Liver (tissue), 9 donors: Measurements from ENCODE around the gene SHC1. TPM values are rescaled to one million over a fixed set of nuclear protein-coding genes. Genes with fewer than 3 reads are reported as not detected.

ENCODE experiments used
- DNase-seq: peaks from one replicate; pipeline ENCODE4 v3.0.0-alpha.2; 2017; ENCODE audit warnings: low spot score
- H3K27ac ChIP-seq, 2 donors: one replicate each; pipeline ENCODE4 v1.7.0; 2013; ENCODE audit warnings: inconsistent platforms in 2 of 2, low read length in 2 of 2, control low read depth in 1 of 2, low read depth in 1 of 2, mild to moderate bottlenecking in 1 of 2
- H3K27me3 ChIP-seq, 4 donors: one replicate each; pipeline versions ENCODE4 v1.6.1 to v1.7.0; 2013; ENCODE audit warnings: low read length in 3 of 4, inconsistent platforms in 1 of 4, mild to moderate bottlenecking in 1 of 4, moderate library complexity in 1 of 4; ENCODE audit not compliant: control insufficient read depth in 4 of 4, insufficient read depth in 4 of 4
- H3K36me3 ChIP-seq, 4 donors: one replicate each; pipeline versions ENCODE4 v1.6.1 to v1.7.0; 2013; ENCODE audit warnings: low read length in 3 of 4, mild to moderate bottlenecking in 3 of 4, low read depth in 1 of 4, moderate library complexity in 1 of 4; ENCODE audit not compliant: control insufficient read depth in 4 of 4, insufficient read depth in 3 of 4
- H3K4me1 ChIP-seq, 4 donors: one replicate each; pipeline versions ENCODE4 v1.6.1 to v1.7.0; 2013; ENCODE audit warnings: low read length in 3 of 4, mild to moderate bottlenecking in 3 of 4, moderate library complexity in 1 of 4; ENCODE audit not compliant: control insufficient read depth in 4 of 4, insufficient read depth in 4 of 4
- H3K4me3 ChIP-seq, 3 donors: one replicate each; pipeline versions ENCODE4 v1.6.1 to v1.7.0; 2013; ENCODE audit warnings: low read length in 3 of 3, control low read depth in 1 of 3, low read depth in 1 of 3, mild to moderate bottlenecking in 1 of 3
- H3K9ac ChIP-seq, 2 donors: one replicate each; pipeline ENCODE4 v1.7.0; 2013; ENCODE audit warnings: low read length in 2 of 2, mild to moderate bottlenecking in 2 of 2, moderate library complexity in 2 of 2, control low read depth in 1 of 2, low read depth in 1 of 2
- H3K9me3 ChIP-seq, 4 donors: one replicate each; pipeline versions ENCODE4 v1.6.1 to v1.7.0; 2013; ENCODE audit warnings: low read length in 3 of 4; ENCODE audit not compliant: control insufficient read depth in 4 of 4
- ATF3 ChIP-seq: IDR thresholded peaks from 2 replicates; pipeline ENCODE4 v1.6.1; 2016; ENCODE audit warnings: antibody characterized with exemption
- CTCF ChIP-seq: fragments of 150-350 bp; IDR thresholded peaks from 2 replicates; pipeline ENCODE4 v1.5.1; 2017; ENCODE audit warnings: improper control_type of control experiment, low read depth, low read length; ENCODE audit not compliant: missing input control
- FOXA1 ChIP-seq: IDR thresholded peaks from 2 replicates; pipeline ENCODE4 v1.6.1; 2016; ENCODE audit warnings: antibody characterized with exemption
- FOXA2 ChIP-seq: IDR thresholded peaks from 2 replicates; pipeline ENCODE4 v1.6.1; 2016; ENCODE audit warnings: antibody characterized with exemption
- GABPA ChIP-seq, 2 donors: IDR thresholded peaks in 1 of 2; conservative IDR thresholded peaks in 1 of 2; 2 replicates each; pipeline ENCODE4 v1.6.1; 2016; ENCODE audit warnings: antibody characterized with exemption in 2 of 2, mild to moderate bottlenecking in 1 of 2, moderate library complexity in 1 of 2
- HNF4A ChIP-seq, 2 donors: conservative IDR thresholded peaks; 2 replicates each; pipeline ENCODE4 v1.6.1; 2016; ENCODE audit warnings: antibody characterized with exemption in 2 of 2, mild to moderate bottlenecking in 2 of 2
- HNF4G ChIP-seq: IDR thresholded peaks from 2 replicates; pipeline ENCODE4 v1.6.1; 2016; ENCODE audit warnings: antibody characterized with exemption
- JUND ChIP-seq, 2 donors: IDR thresholded peaks; 2 replicates each; pipeline ENCODE4 v1.6.1; 2016; ENCODE audit warnings: antibody characterized with exemption in 2 of 2
- MAX ChIP-seq: IDR thresholded peaks from 2 replicates; pipeline ENCODE4 v1.6.1; 2016; ENCODE audit warnings: antibody characterized with exemption
- NR2F2 ChIP-seq: IDR thresholded peaks from 2 replicates; pipeline ENCODE4 v1.6.1; 2016; ENCODE audit warnings: antibody characterized with exemption
- RAD21 ChIP-seq, 2 donors: IDR thresholded peaks; 2 replicates each; pipeline ENCODE4 v1.6.1; 2016; ENCODE audit warnings: antibody characterized with exemption in 2 of 2, mild to moderate bottlenecking in 2 of 2
- REST ChIP-seq: IDR thresholded peaks from 2 replicates; pipeline ENCODE4 v1.6.1; 2016; ENCODE audit warnings: antibody characterized with exemption, mild to moderate bottlenecking
- SP1 ChIP-seq: IDR thresholded peaks from 2 replicates; pipeline ENCODE4 v1.6.1; 2018; ENCODE audit warnings: antibody characterized with exemption, mild to moderate bottlenecking
- TAF1 ChIP-seq: conservative IDR thresholded peaks from 2 replicates; pipeline ENCODE4 v1.6.1; 2016; ENCODE audit warnings: antibody characterized with exemption, mild to moderate bottlenecking
- YY1 ChIP-seq: IDR thresholded peaks from 2 replicates; pipeline ENCODE4 v1.6.1; 2016; ENCODE audit warnings: antibody characterized with exemption, mild to moderate bottlenecking
- ZBTB33 ChIP-seq: IDR thresholded peaks from 2 replicates; pipeline ENCODE4 v1.6.1; 2016; ENCODE audit warnings: antibody characterized with exemption
- WGBS: extraction: QIAGEN DNeasy Blood & Tissue Kit; methylation state at CpG from one replicate; pipeline ENCODE4 v1.1.7; 2013; 5-methylcytosine and 5-hydroxymethylcytosine counted together
- polyA plus RNA-seq, 2 donors: library from polyadenylated mRNA; stranded (reverse) in 1 of 2; unstranded in 1 of 2; fragments of 200-250 nt in 1 of 2; fragments of >200 nt in 1 of 2; fragmentation: Nextera tagmentation in 1 of 2; extraction: Ambion mirVana in 1 of 2; gene quantifications; one replicate each; pipeline versions ENCODE4 v1.2.1 to v1.2.3, GENCODE V29; 2013 to 2015
- total RNA-seq, 2 donors: library from RNA; depleted of rRNA; stranded (reverse); fragments of >200 nt; gene quantifications; one replicate each; pipeline ENCODE4 v1.2.3, GENCODE V29; 2014
- donor health status: healthy.
- donor health status: healthy.
- donor health status: healthy.
- donor health status: healthy.
- donor health status: healthy.

The SHC1 gene
- total and polyA plus RNA-seq, 4 donors, result 27.2 to 65.5 (median 58.0) TPM

GRCh38 chr1:154926201-154926600, 44.3 kb downstream of the SHC1 start:
- TF ChIP-seq MAX, result no peak
- TF ChIP-seq GABPA (IDR thresholded peaks at IDR 0.05 in 1 of 2, conservative IDR thresholded peaks at IDR 0.05 in 1 of 2), result no peak
- no peak for TF ChIP-seq NR2F2
- no peak for TF ChIP-seq HNF4A (conservative IDR thresholded peaks at IDR 0.05)
- no peak for TF ChIP-seq HNF4G
- TF ChIP-seq REST, result no peak
- no peak for TF ChIP-seq RAD21 (IDR thresholded peaks at IDR 0.05)
- no peak for TF ChIP-seq ATF3
- no peak for TF ChIP-seq TAF1
- TF ChIP-seq SP1, result no peak
- no peak for TF ChIP-seq YY1
- no peak for TF ChIP-seq JUND (IDR thresholded peaks at IDR 0.05)
- Histone ChIP-seq H3K4me1 (peaks cover 0 to 1% (median 0%) of the 10 kb centered on the region in 4 donors), H3K9me3 (no peaks in the 10 kb centered on the region), H3K36me3 (peaks cover 8 to 56% (median 36%) of the 10 kb centered on the region in 4 donors), H3K9ac (no peak overlapping the region), H3K4me3 (no peak overlapping the region), H3K27ac (no peak overlapping the region), H3K27me3 (no peaks in the 10 kb centered on the region)
- WGBS, result 94% methylated on average over 13 of the region's 13 CpGs
- no peak for DNase-seq

- H3K27me3 ChIP-seq, result no peaks in the 10 kb centered on the region
- DNase-seq, result no peak
- H3K27ac ChIP-seq, result no peak overlapping the region
- TF ChIP-seq ATF3, result no peak
- no peak for TF ChIP-seq MAX
- no peak for TF ChIP-seq FOXA2
- no peak for TF ChIP-seq HNF4A (conservative IDR thresholded peaks at IDR 0.05)
- TF ChIP-seq REST, result no peak
- TF ChIP-seq ZBTB33, result no peak
- TF ChIP-seq HNF4G, result no peak
- no peak for TF ChIP-seq YY1
- TF ChIP-seq JUND (IDR thresholded peaks at IDR 0.05), result no peak
- no peak for TF ChIP-seq CTCF
- no peak for TF ChIP-seq FOXA1
- no peak for TF ChIP-seq RAD21 (IDR thresholded peaks at IDR 0.05)
- H3K36me3 ChIP-seq, result peaks cover 8 to 62% (median 36%) of the 10 kb centered on the region in 4 donors
- no peak overlapping the region for H3K9ac ChIP-seq
- H3K4me3 ChIP-seq, result no peak overlapping the region
- H3K9me3 ChIP-seq, result no peaks in the 10 kb centered on the region
- whole genome bisulfite sequencing, result 96% methylated on average over 3 of the region's 3 CpGs
- no peaks in the 10 kb centered on the region for H3K4me1 ChIP-seq
These were observed 45.0 kb downstream of the SHC1 start for GRCh38 chr1:154925335-154926170.
